ENCODE measurements around the gene WFS1. TPM values are rescaled to one million over a fixed set of nuclear protein-coding genes. Genes with fewer than 3 reads are reported as not detected.

WFS1 gene
- total RNA-seq, 1 experiment from 2014 or later, result 21.5 TPM

DNA sequence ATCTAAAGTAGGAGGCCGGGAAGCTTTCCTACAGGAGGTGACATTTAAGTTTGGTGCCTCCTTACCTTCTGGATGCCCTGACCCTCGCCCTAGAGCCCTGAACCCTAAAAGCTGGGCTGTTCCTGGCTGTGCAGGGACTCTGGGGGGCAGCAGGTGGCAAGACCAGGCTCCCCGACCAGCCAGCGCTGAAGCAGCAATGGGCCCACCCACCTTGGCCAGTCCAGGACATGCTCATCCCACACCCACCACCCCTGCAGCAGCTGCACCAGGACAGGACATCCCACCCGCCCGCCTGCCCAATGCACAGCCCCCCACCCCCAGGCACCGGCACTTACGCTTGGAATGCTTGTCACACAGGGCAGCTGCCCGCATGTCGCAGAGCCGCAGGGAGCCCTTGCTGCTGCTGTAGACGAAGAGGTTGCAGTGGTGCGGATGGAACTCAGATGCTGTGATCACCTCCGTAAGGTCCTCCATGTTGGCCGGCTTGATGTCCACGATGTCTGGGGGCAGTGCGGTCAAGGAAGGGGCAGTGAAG is 77.9 kb downstream of the WFS1 start:
- CTCF ChIA-PET, result no interaction called here
- Histone ChIP-seq H3K9me3 (ENCODE audit: control insufficient read depth in 1 of 2, insufficient read depth in 1 of 2, low read depth in 1 of 2, low read length in 2 of 2) (no peaks in the 10 kb centered on the region), H3K4me2 (ENCODE audit: low read length) (no peak overlapping the region), H3K9ac (ENCODE audit: low read length) (no peak overlapping the region), H4K20me1 (ENCODE audit: insufficient read depth) (no peaks in the 10 kb centered on the region), H3K36me3 (ENCODE audit: control insufficient read depth in 1 of 2, insufficient read depth in 2 of 2, low read length in 2 of 2) (no peaks in the 10 kb centered on the region), H3K27ac (ENCODE audit: low read depth, low read length) (no peak overlapping the region), H3K9me2 (ENCODE audit: insufficient read depth) (no peaks in the 10 kb centered on the region), H3K4me1 (ENCODE audit: control insufficient read depth in 1 of 2, insufficient read depth in 2 of 2, low read length in 2 of 2) (peaks cover 16 to 24% of the 10 kb centered on the region in 2 experiments), H3K79me2 (ENCODE audit: insufficient read depth, low read length) (no peaks in the 10 kb centered on the region), H3K4me3 (replicated peaks in 1 of 2; ENCODE audit: low read depth in 1 of 2, low read length in 2 of 2) (no peak overlapping the region), H2AFZ (ENCODE audit: low read depth, low read length, poor library complexity, severe bottlenecking) (no peak overlapping the region), H3K27me3 (ENCODE audit: insufficient read depth, low read length) (no peaks in the 10 kb centered on the region)
- RAD21 ChIA-PET (ENCODE audit: low non-redundant PET in 1 of 2, low total read pairs in 2 of 2, uncharacterized antibody in 2 of 2, unreplicated experiment in 2 of 2), result no interaction called here
- no peak for ATAC-seq
- DNase-seq (ENCODE audit: low read depth, low spot score), result no peak
- intact Hi-C loops (cut with micrococcal nuclease), result no loop called here
- BruUV-seq (replicated peaks), result no TSS peak
- TF ChIP-seq, protein P1, sequence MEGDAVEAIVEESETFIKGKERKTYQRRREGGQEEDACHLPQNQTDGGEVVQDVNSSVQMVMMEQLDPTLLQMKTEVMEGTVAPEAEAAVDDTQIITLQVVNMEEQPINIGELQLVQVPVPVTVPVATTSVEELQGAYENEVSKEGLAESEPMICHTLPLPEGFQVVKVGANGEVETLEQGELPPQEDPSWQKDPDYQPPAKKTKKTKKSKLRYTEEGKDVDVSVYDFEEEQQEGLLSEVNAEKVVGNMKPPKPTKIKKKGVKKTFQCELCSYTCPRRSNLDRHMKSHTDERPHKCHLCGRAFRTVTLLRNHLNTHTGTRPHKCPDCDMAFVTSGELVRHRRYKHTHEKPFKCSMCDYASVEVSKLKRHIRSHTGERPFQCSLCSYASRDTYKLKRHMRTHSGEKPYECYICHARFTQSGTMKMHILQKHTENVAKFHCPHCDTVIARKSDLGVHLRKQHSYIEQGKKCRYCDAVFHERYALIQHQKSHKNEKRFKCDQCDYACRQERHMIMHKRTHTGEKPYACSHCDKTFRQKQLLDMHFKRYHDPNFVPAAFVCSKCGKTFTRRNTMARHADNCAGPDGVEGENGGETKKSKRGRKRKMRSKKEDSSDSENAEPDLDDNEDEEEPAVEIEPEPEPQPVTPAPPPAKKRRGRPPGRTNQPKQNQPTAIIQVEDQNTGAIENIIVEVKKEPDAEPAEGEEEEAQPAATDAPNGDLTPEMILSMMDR (IDR thresholded peaks at IDR 0.05 in 2 of 3, conservative IDR thresholded peaks at IDR 0.05 in 1 of 3; ENCODE audit: borderline replicate concordance in 1 of 3, insufficient read depth in 1 of 3, low read depth in 2 of 3, low read length in 2 of 3), result no peak
- TF ChIP-seq ELF1 (IDR thresholded peaks at IDR 0.05; ENCODE audit: borderline replicate concordance, low read depth) (no peak), EZH2 (IDR thresholded peaks at IDR 0.05) (no peak), JUND (IDR thresholded peaks at IDR 0.05) (no peak), ZFX (IDR thresholded peaks at IDR 0.05) (no peak), CEBPB (IDR thresholded peaks at IDR 0.05; ENCODE audit: low read depth) (no peak), ZNF274 (IDR thresholded peaks at IDR 0.05; ENCODE audit: low read depth, low read length) (no peak), CBX3 (IDR thresholded peaks at IDR 0.05; ENCODE audit: low read depth) (no peak), POLR2A (IDR thresholded peaks at IDR 0.05; ENCODE audit: borderline replicate concordance, extremely low read depth, insufficient read depth, insufficient read length) (no peak)
- TF ChIP-seq, protein P2, sequence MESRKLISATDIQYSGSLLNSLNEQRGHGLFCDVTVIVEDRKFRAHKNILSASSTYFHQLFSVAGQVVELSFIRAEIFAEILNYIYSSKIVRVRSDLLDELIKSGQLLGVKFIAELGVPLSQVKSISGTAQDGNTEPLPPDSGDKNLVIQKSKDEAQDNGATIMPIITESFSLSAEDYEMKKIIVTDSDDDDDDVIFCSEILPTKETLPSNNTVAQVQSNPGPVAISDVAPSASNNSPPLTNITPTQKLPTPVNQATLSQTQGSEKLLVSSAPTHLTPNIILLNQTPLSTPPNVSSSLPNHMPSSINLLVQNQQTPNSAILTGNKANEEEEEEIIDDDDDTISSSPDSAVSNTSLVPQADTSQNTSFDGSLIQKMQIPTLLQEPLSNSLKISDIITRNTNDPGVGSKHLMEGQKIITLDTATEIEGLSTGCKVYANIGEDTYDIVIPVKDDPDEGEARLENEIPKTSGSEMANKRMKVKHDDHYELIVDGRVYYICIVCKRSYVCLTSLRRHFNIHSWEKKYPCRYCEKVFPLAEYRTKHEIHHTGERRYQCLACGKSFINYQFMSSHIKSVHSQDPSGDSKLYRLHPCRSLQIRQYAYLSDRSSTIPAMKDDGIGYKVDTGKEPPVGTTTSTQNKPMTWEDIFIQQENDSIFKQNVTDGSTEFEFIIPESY (IDR thresholded peaks at IDR 0.05; ENCODE audit: extremely low read depth, insufficient replicate concordance, low read length), result no peak
- TF ChIP-seq, protein P3, sequence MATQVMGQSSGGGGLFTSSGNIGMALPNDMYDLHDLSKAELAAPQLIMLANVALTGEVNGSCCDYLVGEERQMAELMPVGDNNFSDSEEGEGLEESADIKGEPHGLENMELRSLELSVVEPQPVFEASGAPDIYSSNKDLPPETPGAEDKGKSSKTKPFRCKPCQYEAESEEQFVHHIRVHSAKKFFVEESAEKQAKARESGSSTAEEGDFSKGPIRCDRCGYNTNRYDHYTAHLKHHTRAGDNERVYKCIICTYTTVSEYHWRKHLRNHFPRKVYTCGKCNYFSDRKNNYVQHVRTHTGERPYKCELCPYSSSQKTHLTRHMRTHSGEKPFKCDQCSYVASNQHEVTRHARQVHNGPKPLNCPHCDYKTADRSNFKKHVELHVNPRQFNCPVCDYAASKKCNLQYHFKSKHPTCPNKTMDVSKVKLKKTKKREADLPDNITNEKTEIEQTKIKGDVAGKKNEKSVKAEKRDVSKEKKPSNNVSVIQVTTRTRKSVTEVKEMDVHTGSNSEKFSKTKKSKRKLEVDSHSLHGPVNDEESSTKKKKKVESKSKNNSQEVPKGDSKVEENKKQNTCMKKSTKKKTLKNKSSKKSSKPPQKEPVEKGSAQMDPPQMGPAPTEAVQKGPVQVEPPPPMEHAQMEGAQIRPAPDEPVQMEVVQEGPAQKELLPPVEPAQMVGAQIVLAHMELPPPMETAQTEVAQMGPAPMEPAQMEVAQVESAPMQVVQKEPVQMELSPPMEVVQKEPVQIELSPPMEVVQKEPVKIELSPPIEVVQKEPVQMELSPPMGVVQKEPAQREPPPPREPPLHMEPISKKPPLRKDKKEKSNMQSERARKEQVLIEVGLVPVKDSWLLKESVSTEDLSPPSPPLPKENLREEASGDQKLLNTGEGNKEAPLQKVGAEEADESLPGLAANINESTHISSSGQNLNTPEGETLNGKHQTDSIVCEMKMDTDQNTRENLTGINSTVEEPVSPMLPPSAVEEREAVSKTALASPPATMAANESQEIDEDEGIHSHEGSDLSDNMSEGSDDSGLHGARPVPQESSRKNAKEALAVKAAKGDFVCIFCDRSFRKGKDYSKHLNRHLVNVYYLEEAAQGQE (IDR thresholded peaks at IDR 0.05; ENCODE audit: low read depth), result no peak
- TF ChIP-seq, protein P4, sequence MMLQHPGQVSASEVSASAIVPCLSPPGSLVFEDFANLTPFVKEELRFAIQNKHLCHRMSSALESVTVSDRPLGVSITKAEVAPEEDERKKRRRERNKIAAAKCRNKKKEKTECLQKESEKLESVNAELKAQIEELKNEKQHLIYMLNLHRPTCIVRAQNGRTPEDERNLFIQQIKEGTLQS (IDR thresholded peaks at IDR 0.05), result no peak
- TF ChIP-seq, protein P5, sequence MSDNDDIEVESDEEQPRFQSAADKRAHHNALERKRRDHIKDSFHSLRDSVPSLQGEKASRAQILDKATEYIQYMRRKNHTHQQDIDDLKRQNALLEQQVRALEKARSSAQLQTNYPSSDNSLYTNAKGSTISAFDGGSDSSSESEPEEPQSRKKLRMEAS (IDR thresholded peaks at IDR 0.05), result no peak
- POLR2A ChIA-PET, result no interaction called here

Measured in HCT116 (cell line).